SK-N-SH (cell line): Measurements from ENCODE around the gene MOV10L1. TPM values are rescaled to one million over a fixed set of nuclear protein-coding genes. Genes with fewer than 3 reads are reported as not detected.

Experiments used
- CTCF ChIA-PET: fragments of 300-600, 350-600 bp; formaldehyde crosslinking; extraction: SDS; loops from one replicate; lab custom pipeline; 2021; lab: Yijun Ruan, JAX
- POLR2A ChIA-PET: fragments of 350-600 bp; sonication (Branson Sonifier 250); formaldehyde crosslinking; extraction: SDS; loops from one replicate; lab custom pipeline; 2020; ENCODE audit warnings: antibody characterized with exemption, inconsistent platforms; lab: Yijun Ruan, JAX
- DNase-seq: peaks from one replicate; pipeline ENCODE4 v3.0.0; 2012
- H2AFZ ChIP-seq: fragments of 200-600 bp; sonication (generic); 2 replicates; pipeline ENCODE4 v1.8.1; 2016; ENCODE audit warnings: antibody characterized with exemption, mild to moderate bottlenecking, low read depth
- H3F3A ChIP-seq: fragments of 200-600 bp; sonication (generic); replicated peaks from 2 replicates; pipeline ENCODE3; 2016; ENCODE audit warnings: antibody characterized with exemption, mild to moderate bottlenecking; ENCODE audit not compliant: insufficient read depth
- H3K27ac ChIP-seq, 2 experiments: fragments of 200-500 bp in 1 of 2; fragments of 200-600 bp in 1 of 2; sonication (Bioruptor generic) in 1 of 2; sonication (generic), shearing (Covaris generic) in 1 of 2; 2 replicates each; pipeline versions ENCODE4 v1.5.1 to v1.6.1; 2014 to 2016; ENCODE audit warnings: low read depth in 2 of 2, inconsistent platforms in 1 of 2, low read length in 1 of 2, mild to moderate bottlenecking in 1 of 2, mixed read lengths in 1 of 2
- H3K27me3 ChIP-seq: fragments of 200-600 bp; sonication (generic), shearing (Covaris generic); 2 replicates; pipeline ENCODE4 v1.6.1; 2016; ENCODE audit warnings: mixed run types; ENCODE audit not compliant: insufficient read depth
- H3K36me3 ChIP-seq, 2 experiments: fragments of 200-500 bp in 1 of 2; fragments of 200-600 bp in 1 of 2; sonication (Bioruptor generic) in 1 of 2; sonication (generic) in 1 of 2; replicated peaks in 1 of 2; 2 replicates each; pipeline versions ENCODE3 to v1.5.1; 2014 to 2016; ENCODE audit warnings: low read length in 1 of 2, mild to moderate bottlenecking in 1 of 2; ENCODE audit not compliant: insufficient read depth in 2 of 2, control insufficient read depth in 1 of 2
- H3K4me1 ChIP-seq, 2 experiments: fragments of 200-500 bp in 1 of 2; fragments of 200-600 bp in 1 of 2; sonication (Bioruptor generic) in 1 of 2; sonication (generic), shearing (Covaris generic) in 1 of 2; 2 replicates each; pipeline versions ENCODE4 v1.5.1 to v1.6.1; 2014 to 2016; ENCODE audit warnings: low read depth in 1 of 2, low read length in 1 of 2, mixed run types in 1 of 2; ENCODE audit not compliant: insufficient read depth in 2 of 2, control insufficient read depth in 1 of 2
- H3K4me2 ChIP-seq: fragments of 200-600 bp; sonication (generic), shearing (Covaris generic); 2 replicates; pipeline ENCODE4 v1.6.1; 2017; ENCODE audit warnings: mixed run types
- H3K4me3 ChIP-seq, 2 experiments: fragments of 200-500 bp in 1 of 2; fragments of 200-600 bp in 1 of 2; sonication (Bioruptor generic) in 1 of 2; sonication (generic), shearing (Covaris generic) in 1 of 2; 2 replicates each; pipeline versions ENCODE4 v1.5.1 to v1.8.1; 2014 to 2016; ENCODE audit warnings: low read depth in 2 of 2, inconsistent platforms in 1 of 2, low read length in 1 of 2, mild to moderate bottlenecking in 1 of 2, mixed read lengths in 1 of 2, moderate library complexity in 1 of 2
- H3K79me2 ChIP-seq: fragments of 200-600 bp; sonication (generic); 2 replicates; pipeline ENCODE4 v1.8.1; 2017; ENCODE audit warnings: mild to moderate bottlenecking; ENCODE audit not compliant: insufficient read depth
- H3K9ac ChIP-seq: fragments of 200-600 bp; sonication (generic); 2 replicates; pipeline ENCODE4 v1.6.1; 2017; ENCODE audit warnings: mixed run types
- H3K9me2 ChIP-seq: fragments of 200-600 bp; sonication (generic); 2 replicates; pipeline ENCODE4 v1.6.1; 2017; ENCODE audit warnings: mixed run types
- H3K9me3 ChIP-seq: fragments of 200-600 bp; sonication (generic); 2 replicates; pipeline ENCODE4 v1.6.1; 2017; ENCODE audit warnings: mixed run types, mild to moderate bottlenecking, moderate library complexity
- H4K20me1 ChIP-seq: fragments of 200-600 bp; sonication (generic); 2 replicates; pipeline ENCODE4 v1.6.1; 2017; ENCODE audit warnings: mild to moderate bottlenecking, mixed run types; ENCODE audit not compliant: insufficient read depth
- CHD2 ChIP-seq: fragments of 150-350 bp; IDR thresholded peaks from 2 replicates; pipeline ENCODE4 v1.6.1; 2018; ENCODE audit warnings: low read length; ENCODE audit not compliant: partially characterized antibody
- ELF1 ChIP-seq: IDR thresholded peaks from 2 replicates; pipeline ENCODE4 v1.4.0; 2012
- EP300 ChIP-seq, 2 experiments: IDR thresholded peaks; 2 replicates each; pipeline versions ENCODE4 v1.4.0 to v1.6.1; 2012; ENCODE audit warnings: borderline replicate concordance in 1 of 2, low read depth in 1 of 2, low read length in 1 of 2
- FOXJ3 ChIP-seq: sonication (generic); formaldehyde crosslinking; IDR thresholded peaks from 2 replicates; pipeline ENCODE4 v1.5.1; 2020; ENCODE audit warnings: mild to moderate bottlenecking, missing genetic modification reagents
- POLR2AphosphoS5 ChIP-seq: IDR thresholded peaks from 2 replicates; pipeline ENCODE4 v1.6.1; 2012; ENCODE audit warnings: low read depth, low read length
- RAD21 ChIP-seq: IDR thresholded peaks from 2 replicates; pipeline ENCODE4 v1.6.1; 2012; ENCODE audit warnings: mild to moderate bottlenecking, low read length
- REST ChIP-seq: IDR thresholded peaks from 2 replicates; pipeline ENCODE4 v1.6.1; 2012; ENCODE audit warnings: mild to moderate bottlenecking, low read depth, low read length, moderate library complexity
- SIN3A ChIP-seq: IDR thresholded peaks from 2 replicates; pipeline ENCODE4 v1.6.1; 2012; ENCODE audit warnings: low read depth, mild to moderate bottlenecking, low read length, moderate library complexity, borderline replicate concordance
- SMC3 ChIP-seq: IDR thresholded peaks from 2 replicates; pipeline ENCODE4 v1.6.1; 2012; ENCODE audit warnings: low read depth, low read length, improper control_type of control experiment
- USF1 ChIP-seq: IDR thresholded peaks from 2 replicates; pipeline ENCODE4 v1.4.0; 2012; ENCODE audit warnings: low read depth, borderline replicate concordance
- WGBS: methylation state at CpG from one replicate; pipeline ENCODE4 v1.1.6; 2017; ENCODE audit warnings: low lambda C conversion rate; 5-methylcytosine and 5-hydroxymethylcytosine counted together
- polyA plus RNA-seq, 3 experiments: library from polyadenylated mRNA; depleted of rRNA; stranded (reverse); fragments of >200 nt; gene quantifications; 2 replicates each; pipeline ENCODE4 v1.2.3, GENCODE V29; 2012

Gene MOV10L1
- polyA plus RNA-seq, 1 of the 3 experiments (the other 2 are of a cell fraction), result 2.1 TPM

- TF ChIP-seq USF1, result no peak
- TF ChIP-seq, all 33 proteins: peak for 0
- peak overlapping the region in 1 of 2 experiments; percentile 54; a peak in 2 of 4 replicates for H3K4me3 ChIP-seq
- DNase-seq, result peak; percentile 80
- H3K79me2 ChIP-seq, result no peaks in the 10 kb centered on the region
- H3K27ac ChIP-seq, result no peak overlapping the region
- H3K9ac ChIP-seq, result no peak overlapping the region
- 0% methylated on average over 2 of the region's 70 CpGs for WGBS
- ChIA-PET POLR2A (no interaction called here), CTCF (interaction anchor here (0.8 to 1.8 kb wide), 4 partner anchors 12 to 46 kb away, joined by 3 to 14 read pairs (median 4); no protein-coding TSS in a partner anchor)
- no peaks in the 10 kb centered on the region for H3K9me3 ChIP-seq
- no peaks in the 10 kb centered on the region for H3K36me3 ChIP-seq
- H2AFZ ChIP-seq, result no peak overlapping the region
- no peaks in the 10 kb centered on the region for H3K27me3 ChIP-seq
- H3K9me2 ChIP-seq, result no peaks in the 10 kb centered on the region
- H4K20me1 ChIP-seq, result no peaks in the 10 kb centered on the region
- no peaks in the 10 kb centered on the region for H3F3A ChIP-seq
- peaks cover 0 to 3% of the 10 kb centered on the region in 2 experiments; a peak in 1 of 4 replicates for H3K4me1 ChIP-seq
- no peak overlapping the region for H3K4me2 ChIP-seq
Measured at GRCh38 chr22:50169774-50170341, 80.1 kb downstream of the MOV10L1 start.

- DNase-seq, result peak; percentile 85
- WGBS, result 49% methylated on average over 17 of the region's 105 CpGs
- POLR2A ChIA-PET, result no interaction called here
- no peak within 1 kb of the TSS; a peak in 1 of 4 replicates for H3K27ac ChIP-seq
- no peaks in the 10 kb centered on the region for H3K27me3 ChIP-seq
- peak within 1 kb of the TSS; percentile 54 to 63 for H3K4me3 ChIP-seq
- H4K20me1 ChIP-seq, result no peaks in the 10 kb centered on the region
- no peaks in the 10 kb centered on the region for H3K9me2 ChIP-seq
- peak within 1 kb of the TSS; percentile 78 for H3K4me2 ChIP-seq
- no peaks in the 10 kb centered on the region for H3K79me2 ChIP-seq
- H3K9me3 ChIP-seq, result no peaks in the 10 kb centered on the region
- H3K4me1 ChIP-seq, result peaks cover 0 to 3% of the 10 kb centered on the region in 2 experiments; a peak in 1 of 4 replicates
- no peaks in the 10 kb centered on the region for H3F3A ChIP-seq
- no peak within 1 kb of the TSS for H3K9ac ChIP-seq
- peak within 1 kb of the TSS; percentile 43; the same call in 1 of the 2 replicates for H2AFZ ChIP-seq
- no peak for TF ChIP-seq RAD21
- TF ChIP-seq FOXJ3 (CRISPR knock-in tag), result no peak
- TF ChIP-seq ELF1, result no peak
- no peak for TF ChIP-seq EP300 (IDR thresholded peaks at IDR 0.05; ENCODE audit: borderline replicate concordance in 1 of 2, low read depth in 1 of 2, low read length in 1 of 2)
- TF ChIP-seq, all 33 proteins: peak for 0
- no peaks in the 10 kb centered on the region for H3K36me3 ChIP-seq
- CTCF ChIA-PET, result interaction anchor here (0.9 to 1.8 kb wide), 6 partner anchors 11 to 171 kb away, joined by 3 to 14 read pairs (median 4); no protein-coding TSS in a partner anchor
Measured at GRCh38 chr22:50170453-50171318, 80.9 kb downstream of the MOV10L1 start, which contains the start of gene PANX2. Gene PANX2, plus strand, starts transcription at chr22:50170731. Its CDS starts 0 bp downstream, at chr22:50170731.

- WGBS, result 84% methylated on average over 11 of the region's 15 CpGs
- Histone ChIP-seq H3K4me3 (peak overlapping the region; percentile 50 to 63; a peak in 2 of 4 replicates), H4K20me1 (no peaks in the 10 kb centered on the region), H3K4me1 (peaks cover 0 to 3% of the 10 kb centered on the region in 2 experiments; a peak in 1 of 4 replicates), H2AFZ (no peak overlapping the region), H3F3A (no peaks in the 10 kb centered on the region), H3K4me2 (peak overlapping the region; percentile 78)
- no peak for DNase-seq
- ChIA-PET POLR2A (no interaction called here), CTCF (interaction anchor here (0.9 to 1.8 kb wide), 5 partner anchors 10 to 170 kb away, joined by 3 to 14 read pairs (median 4); no protein-coding TSS in a partner anchor)
- no peak for TF ChIP-seq SIN3A
- no peak for TF ChIP-seq REST
- TF ChIP-seq SMC3, result no peak
- TF ChIP-seq POLR2AphosphoS5, result no peak
- TF ChIP-seq CHD2, result no peak
- TF ChIP-seq, all 33 proteins: peak for 0
- Histone ChIP-seq H3K9me3 (no peaks in the 10 kb centered on the region), H3K79me2 (no peaks in the 10 kb centered on the region), H3K36me3 (no peaks in the 10 kb centered on the region), H3K27ac (no peak overlapping the region), H3K9me2 (no peaks in the 10 kb centered on the region), H3K9ac (no peak overlapping the region), H3K27me3 (no peaks in the 10 kb centered on the region)
Measured at GRCh38 chr22:50171319-50171964, 81.6 kb downstream of the MOV10L1 start.
